Calu3 (cell line): Measurements from ENCODE around the gene ATP6V0A1. TPM values are rescaled to one million over a fixed set of nuclear protein-coding genes. Genes with fewer than 3 reads are reported as not detected.

Source experiments
- BruUV-seq: library from RNA; stranded (reverse); fragments of 400-500 nt; replicated peaks from 2 replicates; lab custom pipeline; 2021; lab: Mats Ljungman, UMichigan
- CTCF ChIA-PET: fragments of 300-600 bp; sonication (Branson Sonifier 250); formaldehyde crosslinking; loops from one replicate; lab custom pipeline; 2022; ENCODE audit warnings: antibody characterized with exemption; lab: Charles Lee
- DNase-seq: peaks from one replicate; pipeline ENCODE4 v3.0.0; 2022
- H3K27ac Mint-ChIP-seq: one replicate; pipeline ENCODE4 v1.8.0; 2022; ENCODE audit warnings: mixed read lengths; ENCODE audit not compliant: unreplicated experiment
- H3K27me3 Mint-ChIP-seq: one replicate; pipeline ENCODE4 v1.8.0; 2022; ENCODE audit warnings: mixed read lengths; ENCODE audit not compliant: unreplicated experiment
- H3K36me3 Mint-ChIP-seq: one replicate; pipeline ENCODE4 v1.8.0; 2022; ENCODE audit warnings: mild to moderate bottlenecking, moderate library complexity, mixed read lengths; ENCODE audit not compliant: insufficient read depth, unreplicated experiment
- H3K4me1 Mint-ChIP-seq: one replicate; pipeline ENCODE4 v1.8.0; 2022; ENCODE audit warnings: mild to moderate bottlenecking, low read depth, mixed read lengths; ENCODE audit not compliant: unreplicated experiment
- H3K4me3 Mint-ChIP-seq: one replicate; pipeline ENCODE4 v1.8.0; 2022; ENCODE audit warnings: mild to moderate bottlenecking, low read depth, moderate library complexity, mixed read lengths; ENCODE audit not compliant: unreplicated experiment
- H3K9me3 Mint-ChIP-seq: one replicate; pipeline ENCODE4 v1.8.0; 2022; ENCODE audit warnings: low read depth, mixed read lengths; ENCODE audit not compliant: unreplicated experiment
- intact Hi-C: fragments of 100-400 bp; cut with micrococcal nuclease; formaldehyde crosslinking; loops from one replicate; pipeline ENCODE4 v1.10.0; 2022; ENCODE audit not compliant: unreplicated experiment
- total RNA-seq: library from RNA; stranded (reverse); gene quantifications from 2 replicates; pipeline ENCODE4 v1.2.3, GENCODE V29; 2022
- TF ChIP-seq, protein P1 (sequence below): fragments of 200-600 bp; IDR thresholded peaks from one replicate; pipeline ENCODE4 v1.8.0; 2022; ENCODE audit warnings: antibody characterized with exemption; ENCODE audit not compliant: unreplicated experiment

ATP6V0A1 gene
- total RNA-seq, 1 experiment from 2014 or later: 141 TPM

- Mint-ChIP-seq H3K36me3 (peaks cover 79% of the 10 kb centered on the region), H3K4me3 (no peak overlapping the region), H3K9me3 (no peaks in the 10 kb centered on the region), H3K27me3 (no peaks in the 10 kb centered on the region), H3K27ac (peak overlapping the region; percentile 50), H3K4me1 (no peaks in the 10 kb centered on the region)
- CTCF ChIA-PET: no interaction called here
- intact Hi-C loops: no loop called here
- TF ChIP-seq, protein P1, sequence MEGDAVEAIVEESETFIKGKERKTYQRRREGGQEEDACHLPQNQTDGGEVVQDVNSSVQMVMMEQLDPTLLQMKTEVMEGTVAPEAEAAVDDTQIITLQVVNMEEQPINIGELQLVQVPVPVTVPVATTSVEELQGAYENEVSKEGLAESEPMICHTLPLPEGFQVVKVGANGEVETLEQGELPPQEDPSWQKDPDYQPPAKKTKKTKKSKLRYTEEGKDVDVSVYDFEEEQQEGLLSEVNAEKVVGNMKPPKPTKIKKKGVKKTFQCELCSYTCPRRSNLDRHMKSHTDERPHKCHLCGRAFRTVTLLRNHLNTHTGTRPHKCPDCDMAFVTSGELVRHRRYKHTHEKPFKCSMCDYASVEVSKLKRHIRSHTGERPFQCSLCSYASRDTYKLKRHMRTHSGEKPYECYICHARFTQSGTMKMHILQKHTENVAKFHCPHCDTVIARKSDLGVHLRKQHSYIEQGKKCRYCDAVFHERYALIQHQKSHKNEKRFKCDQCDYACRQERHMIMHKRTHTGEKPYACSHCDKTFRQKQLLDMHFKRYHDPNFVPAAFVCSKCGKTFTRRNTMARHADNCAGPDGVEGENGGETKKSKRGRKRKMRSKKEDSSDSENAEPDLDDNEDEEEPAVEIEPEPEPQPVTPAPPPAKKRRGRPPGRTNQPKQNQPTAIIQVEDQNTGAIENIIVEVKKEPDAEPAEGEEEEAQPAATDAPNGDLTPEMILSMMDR: no peak
- DNase-seq: no peak
- BruUV-seq: no TSS peak
These were observed 51.2 kb downstream of the ATP6V0A1 start for GRCh38 chr17:42509841-42510240.

GRCh38 chr17:42512246-42512645 lies 53.6 kb downstream of the ATP6V0A1 start:
- no peak for DNase-seq
- peaks cover 2% of the 10 kb centered on the region for H3K4me1 Mint-ChIP-seq
- CTCF ChIA-PET: interaction anchor here (0.6 kb wide), 1 partner anchor 19 kb away, joined by 3 read pairs; no protein-coding TSS in a partner anchor
- no peaks in the 10 kb centered on the region for H3K27me3 Mint-ChIP-seq
- no peak overlapping the region for H3K27ac Mint-ChIP-seq
- intact Hi-C loops: no loop called here
- peaks cover 79% of the 10 kb centered on the region for H3K36me3 Mint-ChIP-seq
- BruUV-seq: no TSS peak
- no peak overlapping the region for H3K4me3 Mint-ChIP-seq
- no peaks in the 10 kb centered on the region for H3K9me3 Mint-ChIP-seq
- TF ChIP-seq, protein P1: no peak

- intact Hi-C loops: no loop called here
- DNase-seq: no peak
- no TSS peak for BruUV-seq
- H3K36me3 Mint-ChIP-seq: peaks cover 79% of the 10 kb centered on the region
- no peak overlapping the region for H3K27ac Mint-ChIP-seq
- H3K27me3 Mint-ChIP-seq: no peaks in the 10 kb centered on the region
- CTCF ChIA-PET: interaction anchor here (0.6 kb wide), 1 partner anchor 19 kb away, joined by 3 read pairs; no protein-coding TSS in a partner anchor
- TF ChIP-seq, protein P1: no peak
- no peaks in the 10 kb centered on the region for H3K9me3 Mint-ChIP-seq
- no peak overlapping the region for H3K4me3 Mint-ChIP-seq
- H3K4me1 Mint-ChIP-seq: peaks cover 7% of the 10 kb centered on the region
These were observed 54.1 kb downstream of the ATP6V0A1 start for GRCh38 chr17:42512733-42513251.

DNA sequence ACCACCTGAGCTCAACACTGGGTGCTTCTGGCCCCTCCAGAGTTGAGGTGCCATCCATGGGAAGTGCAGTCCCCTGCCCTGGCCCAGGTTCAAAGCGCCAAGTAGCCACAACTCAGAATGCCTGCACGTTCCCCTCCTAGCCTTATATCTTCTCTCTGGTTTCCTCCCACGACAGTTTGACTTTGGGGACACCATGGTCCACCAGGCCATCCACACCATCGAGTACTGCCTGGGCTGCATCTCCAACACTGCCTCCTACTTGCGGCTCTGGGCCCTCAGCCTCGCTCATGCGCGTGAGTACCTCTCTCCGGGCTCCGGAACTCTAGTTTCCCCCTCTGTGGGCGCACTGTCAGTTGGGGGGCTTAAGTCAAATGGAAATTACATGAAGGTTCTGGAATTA lies 55.0 kb downstream of the ATP6V0A1 start:
- H3K27ac Mint-ChIP-seq: no peak overlapping the region
- no peaks in the 10 kb centered on the region for H3K9me3 Mint-ChIP-seq
- no peak for DNase-seq
- no peaks in the 10 kb centered on the region for H3K27me3 Mint-ChIP-seq
- peaks cover 79% of the 10 kb centered on the region for H3K36me3 Mint-ChIP-seq
- CTCF ChIA-PET: no interaction called here
- TF ChIP-seq, protein P1: no peak
- no peak overlapping the region for H3K4me3 Mint-ChIP-seq
- no TSS peak for BruUV-seq
- H3K4me1 Mint-ChIP-seq: peaks cover 16% of the 10 kb centered on the region
- intact Hi-C loops: no loop called here
